CD1c-positive myeloid dendritic cell (primary cell): ENCODE measurements around the gene APP.

Experiments
- DNase-seq: peaks from one replicate; pipeline ENCODE4 v3.0.0-alpha.2; 2016; ENCODE audit errors: extremely low spot score

Gene APP

GRCh38 chr21:25977068-25977611 is 193.4 kb downstream of the APP start:
- no peak for DNase-seq

GRCh38 chr21:25974964-25975363 is 195.6 kb downstream of the APP start:
- no peak for DNase-seq

- no peak for DNase-seq
Measured at GRCh38 chr21:25970254-25970930, 200.2 kb downstream of the APP start.

- DNase-seq: no peak
Measured at GRCh38 chr21:25967901-25968438, 202.6 kb downstream of the APP start.

- peak; percentile 74 for DNase-seq
Measured at GRCh38 chr21:25967181-25967900, 203.2 kb downstream of the APP start.

- DNase-seq: peak; percentile 19
Measured at GRCh38 chr21:25965951-25966707, 204.4 kb downstream of the APP start.

- no peak for DNase-seq
Measured at GRCh38 chr21:25964926-25965325, 205.6 kb downstream of the APP start.

GRCh38 chr21:25964015-25964414 is 206.6 kb downstream of the APP start:
- peak; percentile 72 for DNase-seq

GRCh38 chr21:25963181-25963580 is 207.4 kb downstream of the APP start:
- no peak for DNase-seq

GRCh38 chr21:25961042-25961441 is 209.5 kb downstream of the APP start:
- DNase-seq: no peak

- no peak for DNase-seq
Measured at GRCh38 chr21:25960402-25960801, 210.2 kb downstream of the APP start.

GRCh38 chr21:25959799-25960198 is 210.8 kb downstream of the APP start:
- no peak for DNase-seq

GRCh38 chr21:25956993-25957714 is 213.4 kb downstream of the APP start:
- no peak for DNase-seq

GRCh38 chr21:25955646-25956045 is 214.9 kb downstream of the APP start:
- no peak for DNase-seq

GRCh38 chr21:25953659-25954058 is 216.9 kb downstream of the APP start:
- no peak for DNase-seq

GRCh38 chr21:25953196-25953595 is 217.4 kb downstream of the APP start:
- DNase-seq: no peak

- DNase-seq: no peak
Measured at GRCh38 chr21:25952306-25952705, 218.3 kb downstream of the APP start.

- no peak for DNase-seq
Measured at GRCh38 chr21:25949701-25950100, 220.9 kb downstream of the APP start.

GRCh38 chr21:25944672-25945213 is 225.8 kb downstream of the APP start:
- no peak for DNase-seq

GRCh38 chr21:25944082-25944481 is 226.5 kb downstream of the APP start:
- no peak for DNase-seq

- no peak for DNase-seq
Measured at GRCh38 chr21:25942135-25942534, 228.4 kb downstream of the APP start.
